Measurements from ENCODE around the gene ONECUT1.

The ONECUT1 gene

GRCh38 chr15:52715411-52715810 is 74.7 kb downstream of the ONECUT1 start:
- TF ChIP-seq CTCF (IDR thresholded peaks at IDR 0.05; ENCODE audit: borderline replicate concordance, control extremely low read depth, extremely low read depth, insufficient read depth, missing control alignments): no peak

GRCh38 chr15:52714968-52715367 is 75.2 kb downstream of the ONECUT1 start:
- DNase-seq (ENCODE audit: low spot score): no peak
- in situ Hi-C loops (cut with MboI; ENCODE audit: low sequenced_read_pairs, unreplicated experiment): no loop called here
- TF ChIP-seq CTCF (IDR thresholded peaks at IDR 0.05; ENCODE audit: borderline replicate concordance, control extremely low read depth, extremely low read depth, insufficient read depth, missing control alignments): no peak

More at GRCh38 chr15:52715411-52715810, 74.7 kb downstream of the ONECUT1 start:
- in situ Hi-C loops (cut with MboI; ENCODE audit: low sequenced_read_pairs, unreplicated experiment): no loop called here
- DNase-seq (ENCODE audit: low spot score): no peak

- DNase-seq (ENCODE audit: low spot score): no peak
- TF ChIP-seq CTCF (IDR thresholded peaks at IDR 0.05; ENCODE audit: borderline replicate concordance, control extremely low read depth, extremely low read depth, insufficient read depth, missing control alignments): no peak
- in situ Hi-C loops (cut with MboI; ENCODE audit: low sequenced_read_pairs, unreplicated experiment): no loop called here
Measured at GRCh38 chr15:52710708-52711389, 79.3 kb downstream of the ONECUT1 start.

GRCh38 chr15:52710050-52710707 is 80.0 kb downstream of the ONECUT1 start:
- in situ Hi-C loops (cut with MboI; ENCODE audit: low sequenced_read_pairs, unreplicated experiment): no loop called here
- no peak for TF ChIP-seq CTCF (IDR thresholded peaks at IDR 0.05; ENCODE audit: borderline replicate concordance, control extremely low read depth, extremely low read depth, insufficient read depth, missing control alignments)
- no peak for DNase-seq (ENCODE audit: low spot score)

- DNase-seq (ENCODE audit: low spot score): no peak
- TF ChIP-seq CTCF (IDR thresholded peaks at IDR 0.05; ENCODE audit: borderline replicate concordance, control extremely low read depth, extremely low read depth, insufficient read depth, missing control alignments): no peak
- in situ Hi-C loops (cut with MboI; ENCODE audit: low sequenced_read_pairs, unreplicated experiment): no loop called here
Measured at GRCh38 chr15:52709187-52709981, 80.8 kb downstream of the ONECUT1 start.

Data from GM13976 (cell line).